HG02885 (cell line): ENCODE measurements around the gene DDI2.
"Not testable (repeated sequence)": the region's sequence is repeated elsewhere in the genome, so short reads cannot be mapped to it uniquely, and the experiment has no call there.

Experiments used
- ATAC-seq: cut with Tn5 transposase; IDR thresholded peaks from one replicate; pipeline ENCODE4 v1.9.1; 2021; ENCODE audit warnings: mild to moderate bottlenecking; ENCODE audit not compliant: unreplicated experiment, poor library complexity

The DDI2 gene

DNA sequence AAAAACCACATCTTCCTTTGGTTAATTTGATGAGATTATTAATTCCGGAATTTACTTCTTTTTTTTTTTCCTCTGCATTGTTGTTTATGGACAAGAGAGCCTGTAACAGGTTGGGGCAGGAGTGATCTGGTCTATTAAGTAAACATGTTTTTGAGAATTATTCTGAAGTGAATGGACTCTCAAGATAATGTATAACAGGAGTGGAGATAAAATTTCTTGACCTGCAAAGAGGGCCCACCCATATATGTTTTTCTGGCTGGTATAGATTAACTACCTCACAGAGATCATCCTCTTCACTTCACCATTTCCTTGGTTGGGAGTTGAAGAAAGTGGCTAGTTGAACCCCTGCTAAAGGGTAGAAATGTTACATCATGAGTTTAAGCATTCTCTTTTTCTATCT, 10.7 kb downstream of the DDI2 start:
- no peak for ATAC-seq

DNA sequence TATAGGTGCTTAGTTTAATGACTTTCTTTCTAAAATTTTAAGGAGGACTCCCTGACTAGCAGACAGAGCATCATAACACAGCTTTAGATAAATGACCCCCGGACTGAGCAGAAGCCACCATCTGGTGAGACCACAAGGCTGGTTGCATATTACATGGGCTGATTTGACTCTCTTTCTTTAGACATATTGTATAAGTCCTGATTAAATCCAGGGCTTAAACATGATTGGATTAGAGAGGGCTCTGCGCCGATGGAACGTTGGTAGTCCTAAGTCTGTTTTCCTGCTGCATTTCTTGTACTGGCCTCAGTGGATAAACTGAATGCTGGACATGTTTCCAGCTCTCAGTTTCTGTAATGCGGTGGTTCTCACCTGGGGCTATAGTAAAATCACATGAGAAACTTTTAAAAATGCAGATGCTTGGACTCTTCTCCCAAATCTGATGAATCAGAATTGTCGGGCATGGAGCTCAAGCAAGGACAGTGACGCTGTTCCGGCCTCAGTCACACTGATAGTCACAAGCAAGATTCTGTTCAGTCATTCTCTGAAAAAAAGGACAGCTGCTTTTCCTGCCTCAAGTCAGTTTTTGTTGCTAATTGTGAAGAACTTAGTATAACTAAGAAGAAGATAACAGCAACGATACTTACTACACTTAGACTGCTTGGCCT, 16.6 kb downstream of the DDI2 start:
- no peak for ATAC-seq

GRCh38 chr1:15636436-15636835, 19.2 kb downstream of the DDI2 start:
- ATAC-seq = no peak

GRCh38 chr1:15637826-15638225, 20.6 kb downstream of the DDI2 start:
- ATAC-seq = no peak

GRCh38 chr1:15639262-15639661, 22.0 kb downstream of the DDI2 start:
- ATAC-seq = no peak

DNA sequence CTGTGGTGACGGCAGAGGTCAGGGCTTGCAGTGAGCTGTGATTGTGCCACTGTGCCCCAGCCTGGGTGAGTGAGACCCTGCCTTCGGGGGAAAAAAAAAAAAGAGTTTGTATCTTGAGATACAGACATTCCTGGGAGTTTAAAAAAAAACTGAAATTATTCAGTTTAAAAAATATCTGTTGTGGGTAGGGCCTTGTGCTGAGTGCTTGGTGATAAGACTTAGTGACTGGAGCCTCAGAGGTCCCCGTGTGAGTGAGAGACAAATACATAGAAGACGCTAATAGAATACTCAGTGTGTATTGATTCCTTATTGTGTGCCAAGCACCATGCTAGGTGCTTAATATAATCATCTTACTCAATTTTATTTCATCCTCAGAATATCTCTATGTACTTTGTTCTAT, 22.7 kb downstream of the DDI2 start:
- no peak for ATAC-seq

- no peak for ATAC-seq
These were observed 23.4 kb downstream of the DDI2 start for GRCh38 chr1:15640667-15641066.

- no peak for ATAC-seq
These were observed 32.7 kb downstream of the DDI2 start for GRCh38 chr1:15649937-15650336.

DNA sequence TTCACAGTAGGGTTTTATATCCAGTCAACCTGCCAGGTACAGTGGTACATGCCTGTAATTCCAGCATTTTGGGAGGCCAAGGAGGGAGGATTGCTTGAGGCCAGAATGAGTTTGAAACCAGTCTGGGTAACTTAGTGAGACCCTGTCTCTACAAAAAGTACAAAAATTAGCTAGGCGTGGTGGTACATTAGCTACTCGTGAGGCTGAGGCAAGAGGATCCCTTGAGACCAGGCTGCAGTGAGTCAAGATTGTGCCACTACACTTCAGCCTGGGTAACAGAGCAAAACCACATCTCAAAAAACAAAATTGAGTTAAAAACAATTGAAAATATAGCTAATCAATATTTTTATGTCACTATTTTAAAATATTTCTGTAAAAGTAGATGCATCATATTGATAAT, 33.2 kb downstream of the DDI2 start:
- no peak for ATAC-seq

- ATAC-seq = not testable (repeated sequence)
These were observed 34.9 kb downstream of the DDI2 start for GRCh38 chr1:15652130-15652529.

DNA sequence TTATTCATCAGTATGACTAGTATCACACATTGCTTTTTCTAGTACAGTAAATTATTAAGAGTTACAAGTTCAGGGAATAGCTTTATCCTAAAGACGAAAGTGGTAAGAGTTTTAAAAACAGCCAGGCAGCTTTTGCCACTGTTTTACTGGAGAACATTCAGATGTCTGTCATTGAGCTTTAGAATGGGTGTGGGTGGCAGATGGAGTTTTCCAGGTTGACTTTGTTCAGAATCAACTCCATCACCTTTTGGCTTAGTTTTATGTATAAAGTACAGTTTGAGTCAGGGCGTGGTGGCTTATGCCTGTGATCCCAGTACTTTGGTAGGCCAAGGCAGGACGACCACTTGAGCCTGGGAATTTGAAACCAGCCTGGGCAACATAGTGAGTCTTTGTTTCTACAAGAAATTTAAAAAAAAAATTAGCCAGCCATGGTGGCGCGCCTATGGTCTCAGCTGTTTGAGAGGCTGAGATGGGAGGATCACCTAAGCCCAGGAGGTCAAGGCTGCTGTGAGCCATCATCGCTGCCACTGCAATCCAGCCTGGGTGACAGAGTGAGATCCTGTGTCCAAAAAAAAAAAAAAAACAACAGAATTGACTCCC, 36.9 kb downstream of the DDI2 start:
- no peak for ATAC-seq

- ATAC-seq = no peak
These were observed 39.2 kb downstream of the DDI2 start for GRCh38 chr1:15656464-15656863.

- ATAC-seq = no peak
These were observed 39.8 kb downstream of the DDI2 start for GRCh38 chr1:15657021-15657420.

GRCh38 chr1:15660151-15660550, 42.9 kb downstream of the DDI2 start:
- no peak for ATAC-seq

DNA sequence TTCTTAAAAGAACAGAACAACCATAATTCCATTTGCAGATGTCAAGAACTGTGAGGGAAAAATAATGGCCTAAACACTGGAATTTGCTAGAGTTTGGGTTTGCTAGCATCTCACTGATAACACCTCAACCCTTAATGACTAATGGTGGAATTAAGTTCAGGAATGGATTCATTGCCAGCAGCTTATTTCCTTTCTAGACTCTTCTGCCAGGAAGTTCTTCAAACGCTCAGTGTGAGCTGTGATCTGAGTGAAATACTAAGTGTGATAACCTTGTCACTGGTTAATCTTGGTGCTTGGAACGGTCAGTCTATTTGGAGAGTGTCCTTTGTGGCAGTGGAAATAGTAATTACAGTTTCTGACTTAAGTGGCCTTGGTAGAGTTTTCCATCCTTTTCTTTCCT, 45.2 kb downstream of the DDI2 start:
- no peak for ATAC-seq

DNA sequence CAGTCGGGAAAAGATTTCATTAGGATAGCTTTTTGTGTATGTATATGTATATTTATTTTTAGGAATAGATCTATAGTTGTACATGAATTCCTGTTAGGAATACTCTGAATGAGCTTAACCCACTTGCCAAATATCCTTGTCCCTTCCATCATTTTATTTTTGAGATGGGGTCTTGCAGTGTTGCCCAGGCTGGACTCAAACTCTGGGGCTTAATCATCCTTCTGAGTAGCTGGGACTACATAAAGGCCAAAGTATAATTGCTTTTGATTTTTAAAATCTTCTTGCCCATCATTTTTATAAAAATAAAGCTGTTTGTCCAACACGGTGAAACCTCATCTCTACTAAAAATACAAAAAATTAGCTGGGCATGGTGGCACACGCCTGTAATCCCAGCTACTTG, 46.7 kb downstream of the DDI2 start:
- no peak for ATAC-seq

DNA sequence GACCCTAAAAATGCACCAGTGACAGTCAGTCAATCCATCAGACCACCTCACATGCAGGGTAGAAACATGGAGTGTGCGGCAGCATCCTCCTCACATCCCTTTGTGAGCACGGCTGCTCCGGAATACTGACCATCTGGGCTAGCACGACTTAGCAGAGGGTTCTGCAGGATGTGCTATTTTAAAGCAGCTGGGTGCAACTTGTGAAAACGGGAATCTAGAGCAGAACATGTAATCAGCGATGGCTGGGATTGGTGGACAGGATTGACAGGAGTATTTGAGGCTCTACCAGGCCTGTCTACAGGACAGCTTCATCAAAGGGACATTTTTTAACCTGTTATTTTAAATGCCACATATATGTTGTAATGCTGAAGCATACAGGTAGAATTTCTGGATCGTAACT, 50.1 kb downstream of the DDI2 start:
- no peak for ATAC-seq

GRCh38 chr1:15668089-15668754, 51.0 kb downstream of the DDI2 start:
- no peak for ATAC-seq

GRCh38 chr1:15669074-15669473, 51.8 kb downstream of the DDI2 start:
- ATAC-seq = no peak

DNA sequence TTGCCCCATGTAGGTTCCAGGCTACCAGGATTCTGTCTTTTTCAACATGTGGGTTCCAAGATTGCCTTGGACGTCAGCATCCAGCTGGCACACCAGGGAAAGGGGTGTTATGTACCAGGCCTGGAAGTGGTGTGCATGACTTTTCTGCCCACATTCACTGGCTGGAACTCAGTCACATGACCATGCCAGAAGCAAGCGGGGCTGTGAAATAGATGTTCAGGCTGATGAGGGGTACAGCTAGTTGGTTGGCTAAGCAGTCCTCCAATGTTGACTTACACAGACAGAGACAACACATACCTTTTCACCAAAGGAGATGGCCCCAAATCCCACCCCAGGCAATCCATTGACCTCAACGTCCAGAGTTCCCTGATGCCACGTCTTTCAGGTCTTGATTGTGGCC, 52.6 kb downstream of the DDI2 start:
- ATAC-seq = no peak

GRCh38 chr1:15671430-15671829, 54.2 kb downstream of the DDI2 start:
- no peak for ATAC-seq
